AG08395 (cell line): Measurements from ENCODE around the gene BICRA.
"Not testable (repeated sequence)": the region's sequence is repeated elsewhere in the genome, so short reads cannot be mapped to it uniquely, and the experiment has no call there.

Experiments
- DNase-seq: peaks from one replicate; pipeline ENCODE4 v3.0.0; 2012; ENCODE audit warnings: mixed read lengths, low spot score

Gene BICRA

DNA sequence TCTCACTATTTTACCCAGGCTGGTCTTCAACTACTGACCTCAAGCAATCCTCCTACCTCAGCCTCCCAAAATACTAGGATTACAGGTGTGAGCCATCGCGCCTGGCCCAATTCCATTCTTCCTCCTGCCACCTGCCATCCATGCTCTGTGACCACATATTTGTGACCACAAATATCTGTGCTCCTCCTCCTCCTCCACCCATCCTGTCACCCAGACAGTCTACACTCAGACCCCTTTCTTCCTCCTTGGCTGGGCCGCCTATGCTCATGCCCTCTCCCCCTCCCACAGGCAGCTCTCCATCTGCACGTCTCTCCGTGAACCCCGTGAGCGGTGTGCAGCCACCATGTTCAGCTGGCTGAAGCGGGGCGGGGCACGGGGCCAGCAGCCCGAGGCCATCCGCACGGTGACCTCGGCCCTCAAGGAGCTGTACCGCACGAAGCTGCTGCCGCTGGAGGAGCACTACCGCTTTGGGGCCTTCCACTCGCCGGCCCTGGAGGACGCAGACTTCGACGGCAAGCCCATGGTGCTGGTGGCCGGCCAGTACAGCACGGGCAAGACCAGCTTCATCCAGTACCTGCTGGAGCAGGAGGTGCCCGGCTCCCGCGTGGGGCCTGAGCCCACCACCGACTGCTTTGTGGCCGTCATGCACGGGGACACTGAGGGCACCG lies 107.5 kb downstream of the BICRA start:
- no peak for DNase-seq

DNA sequence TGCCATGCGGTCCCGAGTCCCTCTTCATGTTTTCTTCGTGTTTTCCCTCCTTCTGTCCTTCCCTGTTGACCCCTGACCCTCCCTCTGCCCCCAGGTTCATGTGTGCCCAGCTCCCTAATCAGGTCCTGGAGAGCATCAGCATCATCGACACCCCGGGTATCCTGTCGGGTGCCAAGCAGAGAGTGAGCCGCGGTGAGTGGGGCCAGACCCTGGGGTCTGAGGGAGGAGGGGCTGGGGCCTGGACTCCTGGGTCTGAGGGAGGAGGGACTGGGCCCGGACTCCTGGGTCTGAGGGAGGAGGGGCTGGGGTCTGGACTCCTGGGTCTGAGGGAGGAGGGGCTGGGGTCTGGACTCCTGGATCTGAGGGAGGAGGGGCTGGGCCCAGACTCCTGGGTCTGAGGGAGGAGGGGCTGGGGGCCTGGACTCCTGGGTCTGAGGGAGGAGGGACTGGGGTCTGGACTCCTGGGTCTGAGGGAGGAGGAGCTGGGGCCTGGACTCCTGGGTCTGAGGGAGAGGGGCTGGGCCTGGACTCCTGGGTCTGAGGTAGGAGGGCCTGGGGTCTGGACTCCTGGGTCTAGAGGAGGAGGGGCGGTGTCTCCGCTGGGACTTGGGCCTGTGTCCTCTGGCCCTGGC lies 109.6 kb downstream of the BICRA start:
- not testable (repeated sequence) for DNase-seq

DNA sequence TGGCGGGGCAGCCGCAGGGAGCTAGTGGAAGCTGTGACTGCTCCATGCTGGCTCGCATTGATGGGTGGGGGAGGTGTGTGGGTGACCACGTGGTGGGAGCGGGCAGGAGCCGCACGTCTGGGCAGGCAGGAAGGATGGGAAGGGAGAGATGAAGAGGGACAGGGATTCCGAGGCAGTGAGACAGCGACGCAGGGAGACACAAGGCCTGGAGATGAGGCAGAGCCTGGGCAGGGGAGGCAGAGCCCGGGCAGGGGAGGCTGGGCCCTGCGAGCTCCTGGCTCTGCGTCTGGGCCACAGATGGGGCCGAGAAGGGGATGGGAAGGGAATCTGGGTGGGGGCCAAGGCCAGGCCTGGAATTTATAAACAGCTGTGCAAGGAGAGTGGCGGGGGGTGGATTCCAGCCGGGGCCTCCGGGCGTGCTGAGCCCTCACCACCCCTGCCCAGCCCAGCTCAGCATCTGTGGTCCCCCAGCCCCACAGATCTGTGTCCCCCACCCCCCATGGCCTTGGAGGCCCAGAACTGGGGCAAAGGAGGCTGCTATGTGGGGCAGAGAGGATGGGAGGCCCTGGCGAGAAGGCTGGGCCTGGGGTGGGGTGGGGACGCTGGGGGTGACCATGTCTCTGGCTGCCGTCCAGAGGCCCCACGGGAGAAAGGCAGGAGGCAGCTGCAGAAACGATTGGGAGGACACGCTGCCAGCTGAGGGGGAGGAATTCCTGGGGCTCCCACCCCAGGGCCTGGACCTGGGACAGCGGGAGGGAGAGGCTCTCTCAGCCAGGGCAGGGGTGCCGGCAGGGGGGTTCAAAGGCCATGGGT lies 110.3 kb downstream of the BICRA start:
- DNase-seq = peak; percentile 93

DNA sequence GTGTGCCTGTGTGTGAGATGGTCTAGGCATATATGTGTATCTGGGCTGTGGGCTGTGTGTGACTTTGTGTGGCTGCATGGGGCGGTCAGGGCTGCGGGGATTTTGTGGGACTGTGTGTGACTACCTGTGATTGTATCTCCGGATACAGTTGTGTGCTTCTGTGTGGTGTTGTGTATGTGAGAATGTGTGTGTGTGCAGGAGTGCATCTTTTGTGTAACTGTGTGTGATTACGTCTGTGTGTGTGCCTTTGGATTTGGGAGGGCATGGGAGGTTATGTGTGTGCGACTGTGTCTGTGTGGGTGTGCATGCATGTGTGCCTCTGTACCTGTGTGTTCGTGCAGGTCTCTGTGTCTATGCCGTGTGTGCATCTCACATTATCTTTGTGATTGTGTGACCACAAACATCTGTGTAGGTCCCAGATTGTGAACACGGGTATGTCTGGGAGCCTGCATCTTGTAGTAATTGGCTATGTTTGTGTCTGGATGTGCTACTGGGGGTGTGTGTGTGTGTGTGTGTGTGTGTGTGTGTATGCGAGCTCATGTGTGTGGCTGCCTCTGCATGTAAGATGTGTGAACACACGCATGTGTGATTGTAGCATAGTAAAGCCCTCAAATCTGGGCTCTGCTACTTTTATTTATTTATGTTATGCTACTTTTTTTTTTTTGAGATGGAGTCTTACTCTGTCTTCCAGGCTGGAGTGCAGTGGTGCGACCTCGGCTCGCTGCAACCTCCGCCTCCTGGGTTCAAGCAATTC lies 111.9 kb downstream of the BICRA start:
- DNase-seq = no peak

DNA sequence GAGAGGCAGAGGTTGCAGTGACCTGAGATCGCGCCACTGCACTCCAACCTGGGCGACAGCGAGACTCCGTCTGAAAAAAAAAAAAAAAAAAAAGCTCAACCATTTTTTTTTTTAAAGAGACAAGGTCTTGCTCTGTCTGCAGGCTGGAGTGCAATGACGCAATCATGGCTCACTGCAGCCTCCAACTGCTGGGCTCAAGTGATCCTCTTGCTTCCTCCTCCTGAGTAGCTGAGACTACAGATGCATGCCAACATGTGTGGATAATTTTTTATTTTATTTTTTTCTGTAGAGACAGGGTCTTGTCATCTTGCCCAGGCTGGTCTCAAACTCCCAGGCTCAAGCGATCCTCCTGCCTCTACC lies 114.6 kb downstream of the BICRA start:
- DNase-seq = no peak

DNA sequence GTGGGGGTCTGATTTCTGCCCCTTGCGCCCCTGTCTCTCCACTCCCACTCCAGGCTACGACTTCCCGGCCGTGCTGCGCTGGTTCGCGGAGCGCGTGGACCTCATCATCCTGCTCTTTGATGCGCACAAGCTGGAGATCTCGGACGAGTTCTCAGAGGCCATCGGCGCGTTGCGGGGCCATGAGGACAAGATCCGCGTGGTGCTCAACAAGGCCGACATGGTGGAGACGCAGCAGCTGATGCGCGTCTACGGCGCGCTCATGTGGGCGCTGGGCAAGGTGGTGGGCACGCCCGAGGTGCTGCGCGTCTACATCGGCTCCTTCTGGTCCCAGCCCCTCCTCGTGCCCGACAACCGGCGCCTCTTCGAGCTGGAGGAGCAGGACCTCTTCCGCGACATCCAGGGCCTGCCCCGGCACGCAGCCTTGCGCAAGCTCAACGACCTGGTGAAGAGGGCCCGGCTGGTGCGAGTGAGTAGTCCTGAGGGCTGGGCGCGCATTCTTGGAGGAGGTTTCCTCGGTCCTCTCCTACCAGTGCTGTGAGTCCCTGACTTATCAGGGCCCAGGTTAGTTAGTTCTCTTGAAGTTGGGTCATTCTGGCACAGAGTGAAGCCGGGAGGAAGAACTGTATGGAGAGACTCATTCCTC lies 116.9 kb downstream of the BICRA start:
- no peak for DNase-seq

DNA sequence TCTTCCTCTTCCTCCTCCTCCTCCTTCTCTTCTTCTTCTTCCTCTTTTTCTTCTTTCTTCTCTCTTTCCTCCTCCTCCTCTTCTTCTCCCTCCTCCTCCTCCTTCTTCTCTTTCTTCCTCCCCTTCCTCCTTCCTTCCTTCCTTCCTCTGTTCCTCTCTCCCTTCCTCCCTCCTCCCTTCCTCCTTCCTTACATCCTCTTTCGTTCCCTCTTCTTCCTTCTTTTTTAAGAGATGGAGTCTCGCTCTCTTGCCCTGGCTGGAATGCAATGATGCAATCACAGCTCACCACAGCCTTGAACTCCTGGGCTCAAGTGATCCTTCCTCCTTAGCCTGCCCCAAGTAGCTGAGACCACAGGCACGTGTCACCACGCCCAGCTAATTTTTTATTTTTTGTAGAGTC lies 117.5 kb downstream of the BICRA start:
- no peak for DNase-seq

DNA sequence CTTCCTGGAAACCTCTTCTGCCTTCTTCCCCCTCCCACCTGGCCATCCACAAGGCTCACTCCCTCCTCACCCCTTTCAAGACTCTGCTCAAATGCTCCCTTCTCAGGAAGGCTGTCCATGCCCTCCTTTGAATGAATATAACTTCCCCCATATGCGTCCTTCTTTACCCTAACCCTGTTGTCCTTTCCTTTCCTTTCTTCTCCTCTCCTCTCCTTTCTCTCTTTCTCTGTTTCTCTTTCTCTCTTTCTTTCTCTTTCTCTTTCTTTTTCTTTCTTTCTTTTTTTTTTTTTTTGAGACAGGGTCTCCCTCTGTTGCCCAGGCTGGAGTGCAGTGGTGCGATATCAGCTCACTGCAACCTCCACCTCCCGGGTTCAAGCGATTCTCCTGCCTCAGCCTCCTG lies 119.4 kb downstream of the BICRA start:
- not testable (repeated sequence) for DNase-seq

DNA sequence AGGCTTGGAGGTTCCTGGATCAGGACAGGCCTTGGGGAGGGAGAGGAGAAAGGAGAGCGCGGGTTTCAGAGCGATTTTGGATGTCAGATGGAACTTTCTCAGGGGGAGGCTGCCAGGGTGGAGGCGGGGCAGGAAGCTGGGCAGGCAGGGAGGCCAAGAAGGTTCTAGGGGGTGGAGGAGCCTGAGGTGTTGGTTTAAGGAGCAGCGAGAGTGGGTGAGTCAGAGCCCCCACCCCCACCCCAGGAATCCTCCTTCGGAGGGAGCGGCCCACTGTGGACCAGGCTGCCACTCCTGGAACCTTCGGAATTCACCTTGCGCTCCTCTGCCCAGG lies 120.5 kb downstream of the BICRA start:
- DNase-seq = peak; percentile 82

DNA sequence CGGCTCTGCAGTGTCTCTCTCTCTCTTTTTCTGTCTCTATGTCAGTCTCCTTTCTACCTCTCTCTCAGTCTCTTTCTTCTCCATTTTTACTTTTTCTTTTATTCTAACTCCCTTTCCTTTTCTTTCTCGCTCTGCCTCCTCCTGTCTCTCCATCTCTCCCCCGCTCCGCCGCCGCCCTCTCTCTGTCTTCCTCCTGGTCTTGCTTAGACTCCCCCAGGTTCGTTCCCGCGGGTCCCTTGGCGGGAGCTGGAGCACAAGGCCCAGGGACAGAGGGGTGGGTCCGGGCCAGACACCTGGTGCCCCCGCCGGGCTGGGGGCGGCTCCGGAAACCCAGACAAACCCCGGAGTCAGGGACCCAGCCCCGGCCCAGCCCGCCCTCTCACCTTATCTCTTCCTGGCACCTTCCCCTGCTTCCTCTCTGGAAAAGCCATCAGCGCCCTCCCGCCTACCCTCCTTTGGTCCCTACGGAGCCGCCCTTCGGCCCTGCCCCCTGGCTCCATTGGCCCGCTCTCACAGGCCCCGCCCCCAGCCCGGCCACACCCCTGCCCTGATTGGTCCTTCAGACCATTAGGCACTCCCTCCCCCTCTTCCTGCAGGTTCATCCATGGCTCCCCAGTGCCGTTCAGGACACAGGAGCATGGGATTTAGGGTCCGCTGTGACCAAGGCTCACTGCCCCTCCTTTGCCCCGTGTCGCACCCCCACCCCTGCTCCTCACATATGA lies 121.0 kb downstream of the BICRA start:
- no peak for DNase-seq

DNA sequence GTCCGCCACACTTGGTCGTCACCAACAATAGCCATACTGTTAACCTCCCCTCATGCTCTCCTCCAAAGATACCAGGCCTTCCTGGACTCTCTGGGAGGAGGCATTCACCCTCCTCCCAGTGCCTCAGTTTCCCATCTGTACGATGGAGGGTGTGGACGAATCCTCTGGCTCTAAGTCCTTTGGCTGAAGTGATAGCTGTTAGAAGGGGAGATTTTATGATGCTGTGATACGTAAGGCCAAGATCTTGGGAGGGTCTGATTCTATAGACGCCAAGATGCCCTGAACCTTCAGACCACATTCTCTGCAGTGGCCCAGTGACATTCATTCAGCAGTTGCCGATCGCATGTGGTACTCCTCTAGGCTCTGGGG lies 121.6 kb downstream of the BICRA start:
- no peak for DNase-seq

DNA sequence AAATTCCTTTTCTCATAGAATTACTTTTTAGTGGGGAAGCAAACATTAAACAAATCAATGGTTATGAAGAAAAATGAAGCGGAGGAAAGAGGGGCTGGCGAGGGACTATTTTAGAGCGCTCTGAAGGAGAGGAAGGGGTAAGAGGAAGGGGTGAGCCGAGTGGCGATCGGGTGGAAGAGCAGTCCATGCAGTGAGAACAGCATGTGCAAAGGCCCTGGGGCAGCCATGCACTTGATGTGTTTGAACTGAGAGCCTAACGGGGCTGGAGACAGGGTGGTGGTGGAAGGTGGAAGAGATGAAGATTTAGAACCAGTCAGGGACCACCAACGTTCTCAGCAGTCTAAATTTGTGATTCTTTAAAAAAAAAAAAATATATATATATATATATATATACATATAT lies 122.0 kb downstream of the BICRA start:
- no peak for DNase-seq

DNA sequence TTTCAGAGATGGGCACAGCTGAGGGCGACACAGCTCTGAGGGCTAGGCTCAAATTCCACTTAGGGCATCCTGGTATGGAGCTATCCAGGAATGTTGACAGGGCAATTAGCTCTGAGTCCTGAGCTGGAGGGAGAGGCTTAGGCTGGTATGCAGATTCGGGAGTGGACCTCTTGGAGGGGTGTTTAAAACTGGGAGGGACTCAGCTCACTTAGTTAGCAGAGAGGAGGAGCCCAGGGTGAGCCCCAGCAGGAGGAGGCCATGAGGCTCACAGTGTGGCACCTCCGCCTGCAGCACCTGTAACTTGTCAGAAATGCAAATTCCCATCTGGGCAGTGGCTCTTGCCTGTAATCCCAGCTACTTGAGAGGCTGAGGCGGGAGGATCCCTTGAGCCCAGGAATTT lies 126.2 kb downstream of the BICRA start:
- DNase-seq = no peak

DNA sequence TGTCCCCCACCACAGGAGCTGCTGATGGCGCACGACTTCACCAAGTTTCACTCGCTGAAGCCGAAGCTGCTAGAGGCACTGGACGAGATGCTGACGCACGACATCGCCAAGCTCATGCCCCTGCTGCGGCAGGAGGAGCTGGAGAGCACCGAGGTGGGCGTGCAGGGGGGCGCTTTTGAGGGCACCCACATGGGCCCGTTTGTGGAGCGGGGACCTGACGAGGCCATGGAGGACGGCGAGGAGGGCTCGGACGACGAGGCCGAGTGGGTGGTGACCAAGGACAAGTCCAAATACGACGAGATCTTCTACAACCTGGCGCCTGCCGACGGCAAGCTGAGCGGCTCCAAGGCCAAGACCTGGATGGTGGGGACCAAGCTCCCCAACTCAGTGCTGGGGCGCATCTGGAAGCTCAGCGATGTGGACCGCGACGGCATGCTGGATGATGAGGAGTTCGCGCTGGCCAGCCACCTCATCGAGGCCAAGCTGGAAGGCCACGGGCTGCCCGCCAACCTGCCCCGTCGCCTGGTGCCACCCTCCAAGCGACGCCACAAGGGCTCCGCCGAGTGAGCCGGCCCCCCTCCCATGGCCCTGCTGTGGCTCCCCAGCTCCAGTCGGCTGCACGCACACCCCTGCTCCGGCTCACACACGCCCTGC lies 132.1 kb downstream of the BICRA start:
- no peak for DNase-seq

DNA sequence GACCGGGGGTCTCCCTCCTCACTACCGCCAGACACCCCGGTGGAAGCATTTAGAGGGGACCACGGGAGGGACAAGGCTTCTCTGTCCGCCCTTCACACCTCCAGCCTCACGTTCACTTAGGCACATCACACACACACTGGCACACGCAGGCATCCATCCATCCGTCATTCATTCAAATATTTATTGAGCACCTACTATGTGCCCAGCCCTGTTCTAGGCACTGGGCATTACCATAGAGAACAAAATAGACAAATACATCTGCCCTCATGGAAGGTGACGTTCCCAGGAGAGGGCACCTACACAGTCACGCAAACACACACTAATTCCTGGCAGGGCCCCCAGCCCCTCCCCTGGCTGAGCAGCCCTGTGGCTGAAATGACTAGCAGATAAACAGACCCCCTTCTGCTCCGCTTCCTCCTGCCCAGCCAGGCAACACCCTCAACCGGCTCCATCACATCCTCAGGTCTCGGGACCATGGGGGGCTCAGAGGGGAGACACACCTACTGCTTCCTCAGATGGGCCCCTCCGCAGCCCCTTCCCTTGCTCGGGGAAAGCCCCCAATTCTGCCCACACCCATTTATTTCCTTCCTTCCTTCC lies 132.7 kb downstream of the BICRA start:
- no peak for DNase-seq

DNA sequence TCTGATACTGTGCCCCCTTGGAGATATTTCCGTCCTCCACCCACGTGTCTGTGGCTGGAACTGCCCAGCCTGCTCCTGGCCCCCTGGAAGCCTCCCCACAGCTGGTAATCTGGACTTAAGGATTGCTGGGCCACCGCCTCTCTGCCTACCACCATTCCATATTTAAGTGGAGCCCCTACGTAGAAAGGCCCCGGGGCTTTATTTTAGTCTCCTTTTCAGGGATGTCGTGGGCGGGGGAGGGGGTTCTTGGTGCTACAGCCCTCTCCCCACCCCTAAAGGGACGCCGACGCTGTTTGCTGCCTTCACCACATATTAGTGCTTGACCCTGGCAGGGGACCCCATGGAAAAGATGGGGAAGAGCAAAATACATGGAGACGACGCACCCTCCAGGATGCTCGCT lies 133.7 kb downstream of the BICRA start:
- peak; percentile 13 for DNase-seq

DNA sequence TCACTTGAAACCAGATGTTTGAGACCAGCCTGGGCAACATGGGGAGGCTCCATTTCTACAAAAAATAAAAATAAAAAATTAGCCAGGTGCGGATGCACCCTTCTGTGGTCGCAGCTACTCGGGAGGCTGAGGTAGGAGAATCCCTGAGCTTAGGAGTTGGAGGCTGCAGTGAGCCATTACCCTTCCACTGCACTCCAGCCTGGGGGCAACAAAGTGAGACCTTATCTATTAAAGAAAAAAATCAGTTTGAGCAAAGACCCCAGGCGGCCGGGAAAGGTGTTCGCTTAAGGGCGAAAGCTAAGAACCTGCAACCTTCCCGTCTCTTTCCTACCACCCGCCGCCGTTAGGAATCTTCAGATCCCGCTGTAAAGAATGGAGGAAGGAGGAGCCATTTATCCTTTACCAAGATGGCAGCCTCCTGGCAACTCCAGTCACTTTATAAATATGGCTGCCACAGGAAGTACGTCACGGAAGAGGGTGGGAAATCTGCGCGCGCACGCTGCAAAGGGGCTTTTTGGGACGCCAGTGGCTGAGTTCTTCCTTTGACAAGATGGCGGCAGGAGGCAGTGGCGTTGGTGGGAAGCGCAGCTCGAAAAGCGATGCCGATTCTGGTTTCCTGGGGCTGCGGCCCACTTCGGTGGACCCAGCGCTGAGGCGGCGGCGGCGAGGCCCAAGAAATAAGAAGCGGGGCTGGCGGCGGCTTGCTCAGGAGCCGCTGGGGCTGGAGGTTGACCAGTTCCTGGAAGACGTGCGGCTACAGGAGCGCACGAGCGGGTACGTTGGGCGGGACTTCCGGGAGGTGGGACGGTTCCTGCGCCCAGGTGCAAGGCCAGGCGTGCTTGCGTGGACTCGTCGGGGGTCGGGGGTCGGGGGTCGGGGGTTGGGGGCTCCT lies 136.3 kb downstream of the BICRA start, which contains the start of gene NOP53:
Gene NOP53, plus strand, starts transcription at position 537 of the 892 bp plus-strand sequence. Its CDS starts 14 bp downstream, at position 551.
- peak; percentile 98 for DNase-seq

DNA sequence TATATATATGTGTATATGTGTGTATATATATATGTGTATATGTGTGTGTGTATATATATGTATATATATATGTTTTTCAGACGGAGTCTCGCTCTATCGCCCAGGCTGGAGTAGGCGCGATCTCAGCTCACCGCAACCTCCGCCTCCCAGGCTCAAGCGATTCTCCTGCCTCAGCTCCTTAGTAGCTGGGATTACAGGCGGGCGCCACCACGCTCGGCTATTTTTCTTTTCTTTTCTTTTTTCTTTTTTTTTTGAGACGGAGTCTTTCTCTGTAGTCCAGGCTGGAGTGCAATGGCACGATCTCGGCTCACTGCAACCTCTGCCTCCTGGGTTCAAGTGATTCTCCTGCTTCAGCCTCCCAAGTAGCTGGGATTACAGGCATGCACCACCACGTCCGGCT lies 137.2 kb downstream of the BICRA start:
- DNase-seq = not testable (repeated sequence)

DNA sequence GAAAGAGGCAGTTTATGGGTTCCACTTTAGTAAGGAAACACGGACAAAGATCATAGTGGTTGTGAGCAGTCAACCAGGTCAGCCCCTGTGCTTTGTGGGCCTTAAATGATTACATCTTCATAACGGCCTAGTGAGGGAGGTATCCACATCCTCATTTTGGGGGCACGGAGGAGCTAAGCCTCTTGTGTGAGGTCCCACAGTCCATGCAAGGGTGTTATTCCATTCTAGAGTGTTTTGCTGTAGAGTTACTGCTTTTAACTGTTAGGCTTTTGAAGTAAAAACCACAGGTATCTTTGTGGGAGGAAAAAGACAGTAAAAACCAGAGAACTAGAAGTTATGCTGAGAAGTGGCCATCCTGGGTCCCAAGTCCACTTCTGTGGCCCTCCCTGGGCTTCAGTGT lies 140.4 kb downstream of the BICRA start:
- DNase-seq = no peak
